PFSK-1 (cell line): ENCODE data around the gene FRMD4A.
A peak's percentile ranks its signal among the peaks of the same experiment; 100 is the strongest.

Experiments
- FOXP2 ChIP-seq: optimal IDR thresholded peaks from 2 replicates; pipeline ENCODE3; 2011; ENCODE audit warnings: borderline replicate concordance, control low read depth, inconsistent platforms; ENCODE audit not compliant: insufficient read depth; ENCODE audit errors: extremely low read length, extremely low read depth
- POLR2AphosphoS5 ChIP-seq: IDR thresholded peaks from 2 replicates; pipeline ENCODE4 v1.6.1; 2012; ENCODE audit warnings: low read depth, mild to moderate bottlenecking, control low read depth, low read length, moderate library complexity
- REST ChIP-seq, 2 experiments: IDR thresholded peaks; 2 replicates each; pipeline versions ENCODE4 v1.6.1 to v1.8.0; 2011 to 2012; ENCODE audit warnings: low read depth in 2 of 2, low read length in 2 of 2, control low read depth in 1 of 2, inconsistent platforms in 1 of 2, mild to moderate bottlenecking in 1 of 2, moderate library complexity in 1 of 2; ENCODE audit not compliant: insufficient read depth in 1 of 2
- SIN3A ChIP-seq: IDR thresholded peaks from 2 replicates; pipeline ENCODE4 v1.6.1; 2012; ENCODE audit warnings: mild to moderate bottlenecking, low read length, moderate library complexity, borderline replicate concordance; ENCODE audit not compliant: insufficient read depth
- TAF1 ChIP-seq: IDR thresholded peaks from 2 replicates; pipeline ENCODE4 v1.6.1; 2012; ENCODE audit warnings: low read length, control low read depth, borderline replicate concordance; ENCODE audit not compliant: insufficient read depth

- 0 out of 4 replicates have a peak, but pooled peaks of 1 of the 2 experiments have one; percentile 41 for TF ChIP-seq REST (IDR thresholded peaks at IDR 0.05; ENCODE audit: insufficient read depth in 1 of 2, low read depth in 2 of 2, low read length in 2 of 2)
- TF ChIP-seq SIN3A: 0 out of 2 replicates have a peak, but pooled peaks have one; percentile 48
- peak; percentile 15; the same call in 1 of the 2 replicates for TF ChIP-seq POLR2AphosphoS5
- 0 out of 2 replicates have a peak, but pooled peaks have one; percentile 45 for TF ChIP-seq TAF1
- no peak for TF ChIP-seq FOXP2
Observed at GRCh38 chr10:14173391-14173705, 157.4 kb downstream of the FRMD4A start.
